Measurements from ENCODE around the gene F10.

The F10 gene

DNA sequence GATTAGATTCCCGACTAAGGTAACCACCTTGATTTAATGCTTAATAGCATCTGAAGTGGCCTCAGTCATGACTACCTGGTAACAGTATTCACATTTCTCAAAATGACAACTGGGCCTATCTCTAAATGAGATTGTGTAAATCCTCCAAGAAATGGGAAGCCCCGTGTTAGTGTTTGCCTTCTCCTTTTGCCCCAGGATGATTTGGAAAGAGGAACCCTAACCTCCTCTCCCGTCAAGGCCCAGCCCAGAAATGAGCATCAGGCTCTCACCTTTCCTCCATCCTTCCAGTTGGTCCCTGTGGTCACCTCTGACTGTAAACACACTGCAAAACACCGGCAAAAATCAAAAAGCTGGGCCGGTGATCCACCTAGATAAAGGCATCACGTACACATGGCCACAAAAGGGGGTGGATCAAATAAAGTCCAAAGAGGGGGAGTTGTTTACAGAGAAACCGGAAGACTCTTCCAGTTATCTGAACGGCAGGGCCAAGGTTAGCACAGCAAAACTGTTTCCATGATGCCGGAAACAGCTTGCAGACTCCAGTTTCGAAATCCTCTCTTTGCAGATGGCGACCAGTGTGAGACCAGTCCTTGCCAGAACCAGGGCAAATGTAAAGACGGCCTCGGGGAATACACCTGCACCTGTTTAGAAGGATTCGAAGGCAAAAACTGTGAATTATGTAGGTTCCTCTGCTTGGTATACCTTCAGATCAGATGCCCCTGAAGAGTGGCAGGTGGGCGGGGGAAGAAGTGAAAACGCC is 16.4 kb downstream of the F10 start:
- DNase-seq (ENCODE audit: low spot score): no peak

DNA sequence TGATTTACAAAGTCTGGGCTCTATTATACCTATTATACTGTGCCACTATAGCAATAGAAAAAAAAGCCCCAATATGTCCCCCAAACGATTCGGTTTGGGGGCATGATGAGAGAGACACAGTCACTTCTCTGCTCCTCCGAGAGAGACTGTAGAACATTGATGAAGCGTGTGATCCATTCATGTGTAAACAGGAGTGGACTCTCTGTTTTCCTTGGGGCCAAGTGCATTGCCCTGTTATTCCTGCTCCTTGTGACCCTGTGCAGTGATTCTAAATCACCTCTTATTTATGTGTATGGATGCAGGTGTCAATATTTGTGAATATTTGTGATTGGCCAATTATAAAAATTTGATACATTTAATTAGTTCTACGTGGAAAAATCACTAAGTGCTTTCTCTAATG is 17.0 kb downstream of the F10 start:
- no peak for DNase-seq (ENCODE audit: low spot score)

DNA sequence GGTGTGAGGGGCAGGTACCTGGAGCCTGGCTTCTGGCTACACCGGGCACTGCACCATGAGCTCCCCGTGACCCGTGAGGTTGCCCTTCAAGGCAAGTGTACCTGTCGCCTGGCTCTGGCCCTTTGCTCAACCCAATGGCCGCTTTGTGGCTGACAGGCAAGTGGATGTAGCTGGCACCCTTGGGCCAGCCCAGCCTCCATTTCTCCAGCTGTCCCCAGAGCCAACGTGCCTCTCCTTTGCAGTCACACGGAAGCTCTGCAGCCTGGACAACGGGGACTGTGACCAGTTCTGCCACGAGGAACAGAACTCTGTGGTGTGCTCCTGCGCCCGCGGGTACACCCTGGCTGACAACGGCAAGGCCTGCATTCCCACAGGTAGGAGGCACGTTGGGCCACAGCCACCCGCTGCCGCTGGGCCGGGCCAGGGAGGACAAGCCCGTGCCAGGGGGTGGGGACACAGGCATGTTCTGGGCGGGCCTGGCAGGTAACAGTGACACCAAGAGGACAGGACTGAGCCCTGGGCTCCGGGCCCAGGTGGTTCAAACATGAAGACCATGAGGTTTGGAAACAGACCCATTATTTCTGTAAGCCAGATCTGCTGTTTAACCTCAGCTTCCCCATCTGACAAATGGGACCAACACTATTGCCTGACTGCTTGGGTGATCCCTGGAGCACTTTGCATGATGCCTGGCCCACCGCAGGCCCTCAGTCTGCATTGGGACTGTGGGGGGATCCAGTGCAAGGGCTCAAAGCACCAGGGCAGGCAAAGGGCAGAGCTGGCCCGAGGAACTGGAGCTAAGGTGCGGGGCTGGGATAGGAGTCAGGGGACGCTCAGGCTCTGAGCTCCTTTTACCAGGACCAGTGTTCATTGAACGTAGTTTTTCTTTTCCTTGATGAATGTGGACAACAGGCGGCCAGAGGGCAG is 18.3 kb downstream of the F10 start:
- DNase-seq (ENCODE audit: low spot score): no peak

DNA sequence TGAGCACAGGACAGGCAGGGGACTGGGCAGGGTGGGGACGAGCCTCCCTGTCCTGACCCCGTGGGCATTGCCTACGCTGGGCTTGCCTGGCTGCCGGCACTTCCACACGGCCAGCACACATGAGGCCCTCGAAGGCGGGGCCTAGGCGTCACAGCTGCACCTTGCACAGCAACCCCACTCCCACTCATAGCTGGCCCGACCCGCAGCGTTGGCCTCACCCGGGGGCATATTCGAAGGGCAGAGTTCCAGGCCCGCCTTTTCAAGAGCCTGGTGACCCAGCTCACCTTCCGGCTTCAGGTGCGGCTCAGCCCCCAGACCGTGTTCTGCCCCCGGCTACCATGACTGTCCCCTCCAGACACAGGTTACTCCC is 19.0 kb downstream of the F10 start:
- no peak for DNase-seq (ENCODE audit: low spot score)

DNA sequence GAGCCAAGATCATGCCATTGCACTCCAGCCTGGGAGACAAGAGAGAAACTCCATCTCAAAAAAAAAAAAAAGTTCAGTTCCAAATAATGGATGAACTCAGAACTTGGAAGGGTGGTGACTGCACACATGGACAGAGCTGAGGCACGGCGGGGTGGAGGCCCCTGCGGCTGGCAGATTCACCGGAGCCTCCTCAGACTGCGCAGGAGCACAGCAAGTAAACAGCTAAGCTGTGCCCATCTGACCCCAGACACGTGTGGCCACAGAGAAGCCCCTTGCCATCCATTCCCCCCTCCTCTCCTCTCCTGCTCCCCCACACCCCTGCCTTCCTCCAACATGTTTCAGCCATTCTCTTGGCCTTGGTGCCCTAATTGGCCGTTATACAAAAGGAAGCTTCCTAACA is 20.3 kb downstream of the F10 start:
- DNase-seq (ENCODE audit: low spot score): no peak

DNA sequence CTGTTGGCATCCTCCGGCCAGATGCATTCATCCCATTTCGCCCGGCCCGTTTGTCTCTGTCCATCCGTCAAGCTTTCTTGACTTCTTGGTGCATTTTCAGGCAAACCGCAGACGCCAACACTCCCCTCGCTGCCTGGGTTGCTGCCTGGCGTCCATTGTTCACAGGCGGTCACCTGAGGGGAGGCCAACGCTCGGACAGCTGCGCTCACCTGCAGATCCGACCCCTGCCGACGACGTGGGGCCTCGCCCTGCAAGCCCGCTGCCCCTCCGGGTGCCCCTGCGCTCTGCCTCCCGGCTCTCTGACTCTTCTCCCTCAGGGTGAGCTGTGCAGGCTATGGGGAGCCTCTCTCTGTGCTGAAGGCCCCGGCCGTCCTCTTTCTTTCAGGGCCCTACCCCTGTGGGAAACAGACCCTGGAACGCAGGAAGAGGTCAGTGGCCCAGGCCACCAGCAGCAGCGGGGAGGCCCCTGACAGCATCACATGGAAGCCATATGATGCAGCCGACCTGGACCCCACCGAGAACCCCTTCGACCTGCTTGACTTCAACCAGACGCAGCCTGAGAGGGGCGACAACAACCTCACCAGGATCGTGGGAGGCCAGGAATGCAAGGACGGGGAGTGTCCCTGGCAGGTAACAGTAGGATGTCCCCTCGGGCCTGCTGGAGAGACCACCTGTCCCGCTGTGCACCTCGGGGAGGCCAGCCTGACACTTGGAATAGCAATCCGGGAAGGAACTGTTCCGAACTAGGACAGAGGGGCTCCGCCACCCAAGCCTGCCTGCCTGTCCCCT is 21.1 kb downstream of the F10 start:
- DNase-seq (ENCODE audit: low spot score): no peak

DNA sequence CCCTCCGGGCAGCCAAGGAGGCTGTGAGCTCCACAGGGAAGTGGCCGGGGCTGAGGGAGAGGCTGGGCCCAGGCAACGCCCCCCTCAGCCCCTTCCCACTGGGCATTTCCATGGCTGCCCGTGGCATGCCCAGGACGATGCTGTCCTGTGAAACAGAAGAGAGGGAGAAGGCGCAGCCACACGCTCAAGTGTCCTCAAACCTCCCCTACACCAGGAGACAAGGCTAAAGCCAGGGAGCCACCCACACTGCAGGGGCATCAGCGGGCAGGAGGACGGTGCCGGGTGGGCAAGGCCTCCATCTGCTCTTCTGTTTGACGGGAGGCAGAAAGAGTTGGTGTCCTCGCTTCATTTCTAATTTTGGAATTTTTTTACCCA is 21.6 kb downstream of the F10 start:
- no peak for DNase-seq (ENCODE audit: low spot score)

DNA sequence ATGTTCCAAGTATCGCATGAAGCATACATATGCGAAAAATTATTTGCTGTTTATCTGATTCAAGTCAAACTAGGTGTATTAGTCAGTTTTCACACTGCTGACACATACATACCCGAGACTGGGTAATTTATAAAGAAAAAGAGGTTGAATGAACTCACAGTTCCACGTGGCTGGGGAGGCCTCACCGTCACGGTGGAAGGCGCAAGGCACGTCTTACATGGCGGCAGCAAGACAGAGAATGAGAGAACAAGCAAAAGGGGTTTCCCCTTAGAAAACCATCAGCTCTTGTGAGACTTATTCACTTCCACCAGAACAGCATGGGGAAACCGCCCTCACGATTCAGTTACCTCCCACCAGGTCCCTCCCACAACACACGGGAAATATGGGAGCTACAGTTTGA is 22.9 kb downstream of the F10 start:
- DNase-seq (ENCODE audit: low spot score): no peak

DNA sequence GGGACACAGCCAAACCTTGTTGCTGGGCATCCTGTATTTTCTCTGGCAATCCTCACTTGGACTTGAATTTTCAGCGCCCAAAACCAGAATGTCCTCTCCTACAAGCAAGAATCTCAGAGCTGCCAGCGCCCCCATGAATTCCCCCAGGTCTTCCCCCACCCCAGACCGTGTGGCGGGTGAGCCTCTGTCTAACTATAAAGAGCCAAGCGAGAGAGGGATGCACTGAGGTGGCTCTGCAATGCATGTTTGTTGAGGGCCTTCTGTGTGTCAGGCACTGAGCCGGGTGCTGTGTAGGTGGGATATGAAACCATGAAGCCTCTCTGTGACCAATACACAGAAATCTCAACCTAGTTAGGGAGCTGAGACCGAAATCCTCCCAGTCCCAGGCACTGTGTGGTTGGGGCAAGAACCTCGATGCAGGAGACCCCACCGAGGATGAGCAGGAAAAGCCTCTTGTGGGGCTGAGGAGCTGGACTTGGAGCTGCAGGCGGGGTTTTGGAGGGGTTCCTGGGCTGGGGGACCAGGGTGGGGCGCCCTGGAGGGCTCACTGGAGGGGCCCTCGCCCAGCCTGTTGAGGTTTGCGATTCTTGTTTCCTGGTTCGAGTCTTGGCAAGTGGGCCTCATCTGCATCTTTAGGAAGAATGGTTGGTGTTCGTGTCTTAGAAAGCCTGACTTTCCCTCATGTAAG is 23.5 kb downstream of the F10 start:
- DNase-seq (ENCODE audit: low spot score): no peak

DNA sequence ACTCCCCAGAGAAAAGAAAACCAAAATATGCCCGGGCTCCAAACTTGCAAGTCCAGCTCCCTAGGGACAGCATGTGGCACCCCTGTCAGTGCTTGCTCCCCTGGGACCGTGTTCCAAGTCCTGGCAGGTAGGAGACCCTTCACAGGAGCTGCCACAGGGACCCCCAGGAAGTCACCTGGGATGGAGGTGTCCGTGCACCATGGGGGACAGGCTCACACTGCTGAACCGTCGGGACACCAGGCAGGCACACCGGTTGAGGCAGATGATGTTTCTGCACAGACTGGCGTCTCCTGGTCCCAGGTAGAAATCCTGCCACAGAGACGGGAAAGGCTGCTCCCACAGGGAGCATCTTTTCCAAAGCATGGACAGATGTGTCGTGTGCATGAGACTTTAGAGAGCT is 24.2 kb downstream of the F10 start:
- no peak for DNase-seq (ENCODE audit: low spot score)

DNA sequence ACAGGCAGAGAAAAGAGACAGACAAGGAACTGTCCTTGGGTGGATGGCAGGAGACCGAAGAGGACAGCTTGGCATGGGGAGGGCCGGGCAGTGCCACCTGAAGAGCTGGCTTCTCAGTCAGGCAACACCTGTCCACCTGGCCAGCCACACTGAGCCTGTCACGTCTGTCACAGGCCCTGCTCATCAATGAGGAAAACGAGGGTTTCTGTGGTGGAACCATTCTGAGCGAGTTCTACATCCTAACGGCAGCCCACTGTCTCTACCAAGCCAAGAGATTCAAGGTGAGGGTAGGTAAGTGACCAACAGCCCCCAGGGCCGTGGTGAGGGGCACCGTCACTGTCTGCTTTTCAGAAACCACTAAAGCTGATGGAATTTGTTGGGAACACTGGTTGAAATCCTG is 24.6 kb downstream of the F10 start:
- DNase-seq (ENCODE audit: low spot score): no peak

DNA sequence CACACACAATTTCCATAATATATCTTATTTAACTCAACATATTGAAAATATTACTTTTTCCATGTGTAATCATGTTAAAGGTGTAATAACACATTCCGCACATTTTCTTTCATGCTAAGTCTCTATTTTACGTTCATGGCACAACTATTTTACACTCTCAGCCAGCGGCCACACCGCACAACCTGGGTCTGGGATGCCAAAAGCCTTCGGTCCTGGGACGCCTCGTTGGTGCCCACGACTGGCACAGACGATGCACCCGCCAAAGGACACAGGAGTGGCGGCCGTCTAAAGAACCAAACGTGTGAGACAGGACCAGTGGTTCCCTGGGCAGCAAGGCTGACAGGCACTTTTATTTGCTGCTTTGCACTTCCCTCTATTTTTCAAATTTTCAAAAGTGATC is 25.8 kb downstream of the F10 start:
- DNase-seq (ENCODE audit: low spot score): no peak

DNA sequence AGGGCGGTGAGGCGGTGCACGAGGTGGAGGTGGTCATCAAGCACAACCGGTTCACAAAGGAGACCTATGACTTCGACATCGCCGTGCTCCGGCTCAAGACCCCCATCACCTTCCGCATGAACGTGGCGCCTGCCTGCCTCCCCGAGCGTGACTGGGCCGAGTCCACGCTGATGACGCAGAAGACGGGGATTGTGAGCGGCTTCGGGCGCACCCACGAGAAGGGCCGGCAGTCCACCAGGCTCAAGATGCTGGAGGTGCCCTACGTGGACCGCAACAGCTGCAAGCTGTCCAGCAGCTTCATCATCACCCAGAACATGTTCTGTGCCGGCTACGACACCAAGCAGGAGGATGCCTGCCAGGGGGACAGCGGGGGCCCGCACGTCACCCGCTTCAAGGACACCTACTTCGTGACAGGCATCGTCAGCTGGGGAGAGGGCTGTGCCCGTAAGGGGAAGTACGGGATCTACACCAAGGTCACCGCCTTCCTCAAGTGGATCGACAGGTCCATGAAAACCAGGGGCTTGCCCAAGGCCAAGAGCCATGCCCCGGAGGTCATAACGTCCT is 26.4 kb downstream of the F10 start:
- DNase-seq (ENCODE audit: low spot score): no peak

DNA sequence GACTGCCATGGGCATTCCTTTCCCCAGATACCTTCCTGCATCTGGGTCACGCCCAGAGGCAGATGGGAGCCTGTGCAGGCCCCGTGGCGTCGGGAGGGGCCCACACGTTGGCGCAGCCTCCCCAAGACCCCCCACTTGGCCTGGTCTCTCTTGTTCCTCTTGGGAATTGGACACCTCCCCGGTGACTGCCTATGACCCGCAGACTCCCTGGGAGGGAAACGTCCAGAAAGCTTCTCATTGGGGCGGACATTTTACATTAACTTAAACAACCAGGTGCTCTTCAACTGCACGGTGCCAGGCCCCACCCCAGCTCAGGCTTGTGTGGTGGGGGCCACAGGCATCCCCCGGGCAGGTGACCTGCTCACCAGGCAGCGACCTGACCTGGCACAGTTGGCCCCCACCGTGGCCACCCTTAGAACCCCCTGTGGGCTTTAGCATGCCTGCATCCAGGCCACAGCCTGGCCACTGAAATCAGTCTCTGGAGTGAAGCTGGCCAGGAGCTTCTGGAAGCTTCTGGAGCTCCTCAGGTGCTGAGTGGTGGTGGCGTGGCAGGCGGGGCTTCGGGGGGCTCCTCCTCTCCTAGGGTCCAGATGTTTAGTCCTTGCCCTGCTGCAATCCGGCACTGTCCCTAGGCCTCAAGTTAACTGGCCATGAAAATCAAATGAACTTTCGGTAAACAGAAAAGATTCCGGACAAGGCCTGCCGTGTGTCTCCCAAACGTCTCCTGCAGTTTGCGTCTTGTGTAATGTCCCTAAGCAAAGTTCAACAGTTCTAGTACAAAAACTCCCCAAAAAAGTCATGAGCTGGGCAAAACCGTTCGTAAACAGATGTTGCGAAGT is 27.3 kb downstream of the F10 start:
- no peak for DNase-seq (ENCODE audit: low spot score)

DNA sequence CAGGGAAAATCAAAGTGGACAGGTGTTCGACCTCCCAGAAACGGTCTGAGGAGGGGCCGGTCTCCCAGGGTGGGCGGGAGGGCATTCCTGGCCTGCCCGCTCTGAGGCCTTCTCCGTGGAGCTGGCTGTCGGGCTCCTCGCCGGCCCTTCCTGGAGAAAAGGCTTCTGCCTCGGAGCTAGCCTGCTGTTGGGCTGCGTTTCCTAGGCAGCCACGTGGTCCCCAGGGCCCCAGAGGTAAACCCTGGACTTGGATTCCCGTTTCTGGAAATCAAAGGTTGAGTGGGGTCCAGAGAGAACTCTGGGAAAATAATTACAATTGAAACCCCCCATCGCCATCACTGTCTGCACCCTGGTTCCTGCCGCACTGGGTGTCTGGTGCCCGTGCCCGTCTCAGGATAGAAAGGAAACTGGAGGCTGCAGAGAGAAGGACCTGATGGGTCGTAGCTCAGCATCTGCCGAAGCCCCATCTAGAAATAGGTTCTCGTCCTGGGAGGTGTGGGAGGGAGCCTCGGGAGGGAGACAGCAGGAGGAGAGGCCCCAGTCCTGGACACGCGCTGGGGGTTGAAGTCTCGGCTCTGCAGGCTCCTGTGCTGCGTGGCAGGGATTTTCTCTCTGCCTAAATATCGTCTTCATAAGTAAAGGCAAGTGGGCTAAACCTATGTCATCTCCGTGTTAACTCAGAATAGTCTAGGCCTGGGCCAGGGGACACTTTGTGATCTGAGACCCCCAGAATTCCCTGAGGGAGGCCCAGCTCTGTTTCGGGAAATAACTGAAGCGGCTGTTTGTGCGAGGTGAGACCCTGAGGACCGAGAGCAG is 28.2 kb downstream of the F10 start:
- DNase-seq (ENCODE audit: low spot score): no peak

DNA sequence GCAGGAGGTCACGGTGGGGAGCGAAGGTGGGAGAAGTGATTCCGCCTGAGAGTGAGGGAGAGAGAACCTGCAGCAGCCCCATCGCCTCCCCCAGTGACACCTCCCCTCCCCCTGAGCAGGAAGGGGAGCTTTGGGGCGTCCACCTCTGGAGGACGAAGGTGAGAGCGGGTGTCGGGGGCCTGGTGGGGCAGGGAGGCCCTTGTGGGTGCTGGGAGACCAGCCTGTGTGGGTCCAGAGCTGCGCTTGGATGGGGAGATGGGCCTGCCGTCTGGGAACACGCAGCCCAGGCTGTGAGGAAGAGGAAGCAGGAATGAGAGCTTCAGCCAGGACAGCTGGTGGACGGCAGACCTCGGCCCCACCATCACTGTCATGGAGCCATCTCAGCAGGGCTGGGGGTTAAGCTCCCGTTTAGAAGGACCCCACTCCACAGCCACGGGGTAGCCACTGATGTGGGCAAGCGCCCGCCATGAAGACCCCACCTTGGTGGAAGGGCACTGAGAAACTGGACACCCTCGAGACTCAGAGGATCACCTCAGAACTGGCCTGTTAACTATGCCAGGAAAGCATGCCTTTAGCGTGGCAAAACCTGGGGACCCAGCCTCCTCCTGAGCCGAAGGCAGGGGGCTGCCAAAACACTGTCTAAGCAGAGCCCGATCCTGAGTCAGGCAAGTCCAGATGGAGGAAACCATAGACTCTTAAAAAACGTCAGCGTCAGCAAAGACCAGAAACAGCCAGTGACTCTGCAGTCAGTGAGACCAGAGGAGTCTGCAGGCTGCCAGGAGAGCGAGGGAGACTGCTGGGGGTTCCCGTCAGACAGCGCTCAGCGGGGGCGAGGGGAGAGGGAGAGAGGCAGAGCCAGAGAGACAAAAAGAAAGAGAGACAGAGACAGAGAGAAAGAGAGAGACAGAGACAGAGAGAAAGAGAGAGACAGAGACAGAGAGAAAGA is 29.4 kb downstream of the F10 start:
- peak; percentile 43 for DNase-seq (ENCODE audit: low spot score)

DNA sequence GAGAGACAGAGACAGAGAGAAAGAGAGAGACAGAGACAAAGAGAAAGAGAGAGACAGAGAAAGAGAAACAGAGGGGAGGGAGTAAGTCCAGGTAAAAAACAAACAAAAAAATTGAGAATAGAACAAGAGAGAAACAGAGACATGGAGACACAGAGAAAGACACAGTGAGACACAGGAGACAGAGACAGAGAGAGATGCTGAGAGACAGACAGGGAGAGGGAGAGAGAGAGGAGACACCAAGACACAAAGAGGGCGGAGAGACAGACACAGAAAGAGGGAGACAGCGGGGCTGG is 30.0 kb downstream of the F10 start:
- no peak for DNase-seq (ENCODE audit: low spot score)

DNA sequence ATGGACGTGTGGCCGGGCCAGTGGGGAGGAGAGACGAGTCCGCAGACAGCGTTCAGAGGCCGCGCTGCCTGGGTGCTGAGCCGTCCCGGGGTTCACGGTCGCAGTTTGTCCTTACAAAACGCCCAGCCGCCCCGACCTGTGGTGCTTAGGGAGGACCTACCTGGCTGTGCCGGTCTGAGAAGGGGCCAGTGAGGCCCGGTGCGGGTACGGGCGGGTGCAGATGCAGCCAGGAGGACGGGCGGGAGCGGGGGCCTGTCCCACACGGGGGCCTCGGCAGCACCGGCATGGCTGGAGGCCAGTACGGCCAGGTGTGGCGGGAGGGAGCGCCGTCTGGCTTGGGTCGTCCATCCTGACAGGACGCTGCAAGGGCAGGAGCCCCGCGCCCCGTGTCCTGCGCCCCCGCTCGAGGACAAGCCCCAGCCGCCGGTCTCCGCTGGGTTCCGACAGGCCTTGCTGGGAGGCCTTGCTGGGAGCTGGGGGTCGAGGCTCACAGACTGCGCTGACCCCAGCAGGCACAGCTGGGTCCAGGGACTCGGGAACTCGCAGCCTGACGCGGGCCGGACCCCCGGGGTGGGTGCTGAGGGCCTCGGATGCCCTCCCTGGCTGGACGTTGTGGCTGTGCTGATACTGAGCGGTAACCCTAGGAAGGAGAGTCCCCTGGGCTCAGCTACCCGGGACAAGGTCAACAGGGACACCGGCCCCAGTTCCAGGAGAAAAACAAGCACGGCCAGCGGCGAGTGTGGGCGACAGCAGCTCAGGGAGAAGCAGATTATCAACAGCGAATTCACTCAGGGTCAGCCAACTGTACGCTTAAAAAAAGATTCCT is 30.6 kb downstream of the F10 start:
- no peak for DNase-seq (ENCODE audit: low spot score)
